Breast epithelium (tissue), 4 donors: ENCODE data around the gene OAS2. TPM values are rescaled to one million over a fixed set of nuclear protein-coding genes. Genes with fewer than 3 reads are reported as not detected.

Experiments
- DNase-seq, 2 donors: peaks; one replicate each; pipeline ENCODE4 v3.0.0-alpha.2; 2019; ENCODE audit warnings: low spot score in 2 of 2
- H3K27ac ChIP-seq, 2 donors: fragments of 200-600 bp; sonication (generic) in 1 of 2; one replicate each; pipeline ENCODE4 v1.5.1; 2016 to 2019; ENCODE audit warnings: mild to moderate bottlenecking in 1 of 2
- H3K27me3 ChIP-seq, 2 donors: fragments of 200-600 bp; sonication (generic) in 1 of 2; one replicate each; pipeline versions ENCODE4 v1.5.1 to v1.6.0; 2017 to 2019; ENCODE audit warnings: control low read depth in 1 of 2, mild to moderate bottlenecking in 1 of 2
- H3K36me3 ChIP-seq: fragments of 200-600 bp; one replicate; pipeline ENCODE4 v1.5.1; 2019
- H3K4me1 ChIP-seq, 2 donors: fragments of 200-600 bp; sonication (generic); one replicate each; pipeline ENCODE4 v1.5.1; 2016 to 2019; ENCODE audit warnings: control low read depth in 1 of 2
- H3K4me3 ChIP-seq, 3 donors: fragments of 200-600 bp; sonication (generic); 1 replicate in 2 of 3; 2 replicates in 1 of 3; pipeline ENCODE4 v1.5.1; 2016 to 2019; ENCODE audit warnings: mild to moderate bottlenecking in 3 of 3, moderate library complexity in 2 of 3
- H3K9me3 ChIP-seq, 2 donors: fragments of 200-600 bp; sonication (generic) in 1 of 2; one replicate each; pipeline ENCODE4 v1.5.1; 2016 to 2019; ENCODE audit warnings: control low read depth in 1 of 2
- CTCF ChIP-seq, 3 donors: fragments of 450-650 bp; IDR thresholded peaks; one replicate each; pipeline ENCODE4 v1.5.1; 2016 to 2017; ENCODE audit warnings: antibody characterized with exemption in 3 of 3, mild to moderate bottlenecking in 3 of 3, moderate library complexity in 3 of 3
- POLR2A ChIP-seq: fragments of 450-650 bp; IDR thresholded peaks from one replicate; pipeline ENCODE4 v1.6.1; 2016; ENCODE audit warnings: antibody characterized with exemption, mild to moderate bottlenecking, moderate library complexity
- POLR2AphosphoS5 ChIP-seq, 3 donors: sonication (generic); formaldehyde crosslinking; IDR thresholded peaks; one replicate each; pipeline ENCODE4 v1.6.1; 2017; ENCODE audit warnings: antibody characterized with exemption in 3 of 3
- intact Hi-C: fragments of 100-400 bp; cut with DNase I; formaldehyde crosslinking; loops from one replicate; pipeline ENCODE4 v1.15.1; 2023; ENCODE audit warnings: low total_unique reads
- total RNA-seq, 3 donors: library from RNA; depleted of rRNA; stranded (reverse); fragments of >200 nt; gene quantifications; one replicate each; pipeline ENCODE4 v1.1.0, GENCODE V29; 2016

The OAS2 gene
- total RNA-seq, 3 donors from 2014 or later = 6.2 to 9.5 (median 7.9) TPM

- no peaks in the 10 kb centered on the region for H3K9me3 ChIP-seq
- TF ChIP-seq POLR2A = no peak
- TF ChIP-seq POLR2AphosphoS5 (IDR thresholded peaks at IDR 0.05) = no peak
- TF ChIP-seq CTCF (IDR thresholded peaks at IDR 0.05) = no peak
- no peak overlapping the region for H3K4me3 ChIP-seq
- H3K27ac ChIP-seq = no peak overlapping the region
- H3K4me1 ChIP-seq = no peaks in the 10 kb centered on the region
- intact Hi-C loops = no loop called here
- H3K36me3 ChIP-seq = no peaks in the 10 kb centered on the region
- no peak for DNase-seq
- H3K27me3 ChIP-seq = no peaks in the 10 kb centered on the region
Observed at GRCh38 chr12:112995008-112995407, 16.7 kb downstream of the OAS2 start.

GRCh38 chr12:112996501-112996900, 18.2 kb downstream of the OAS2 start:
- H3K9me3 ChIP-seq = no peaks in the 10 kb centered on the region
- H3K4me1 ChIP-seq = no peaks in the 10 kb centered on the region
- H3K4me3 ChIP-seq = no peak overlapping the region
- no peaks in the 10 kb centered on the region for H3K27me3 ChIP-seq
- no peak overlapping the region for H3K27ac ChIP-seq
- H3K36me3 ChIP-seq = no peaks in the 10 kb centered on the region
- TF ChIP-seq CTCF (IDR thresholded peaks at IDR 0.05) (no peak), POLR2A (no peak), POLR2AphosphoS5 (IDR thresholded peaks at IDR 0.05) (no peak)
- no peak for DNase-seq
- intact Hi-C loops = no loop called here

GRCh38 chr12:112997506-112997905, 19.2 kb downstream of the OAS2 start:
- no peaks in the 10 kb centered on the region for H3K4me1 ChIP-seq
- no peak overlapping the region for H3K4me3 ChIP-seq
- H3K27ac ChIP-seq = no peak overlapping the region
- no peak for DNase-seq
- no peak for TF ChIP-seq POLR2A
- intact Hi-C loops = no loop called here
- H3K36me3 ChIP-seq = no peaks in the 10 kb centered on the region
- H3K9me3 ChIP-seq = no peaks in the 10 kb centered on the region
- H3K27me3 ChIP-seq = no peaks in the 10 kb centered on the region

DNA sequence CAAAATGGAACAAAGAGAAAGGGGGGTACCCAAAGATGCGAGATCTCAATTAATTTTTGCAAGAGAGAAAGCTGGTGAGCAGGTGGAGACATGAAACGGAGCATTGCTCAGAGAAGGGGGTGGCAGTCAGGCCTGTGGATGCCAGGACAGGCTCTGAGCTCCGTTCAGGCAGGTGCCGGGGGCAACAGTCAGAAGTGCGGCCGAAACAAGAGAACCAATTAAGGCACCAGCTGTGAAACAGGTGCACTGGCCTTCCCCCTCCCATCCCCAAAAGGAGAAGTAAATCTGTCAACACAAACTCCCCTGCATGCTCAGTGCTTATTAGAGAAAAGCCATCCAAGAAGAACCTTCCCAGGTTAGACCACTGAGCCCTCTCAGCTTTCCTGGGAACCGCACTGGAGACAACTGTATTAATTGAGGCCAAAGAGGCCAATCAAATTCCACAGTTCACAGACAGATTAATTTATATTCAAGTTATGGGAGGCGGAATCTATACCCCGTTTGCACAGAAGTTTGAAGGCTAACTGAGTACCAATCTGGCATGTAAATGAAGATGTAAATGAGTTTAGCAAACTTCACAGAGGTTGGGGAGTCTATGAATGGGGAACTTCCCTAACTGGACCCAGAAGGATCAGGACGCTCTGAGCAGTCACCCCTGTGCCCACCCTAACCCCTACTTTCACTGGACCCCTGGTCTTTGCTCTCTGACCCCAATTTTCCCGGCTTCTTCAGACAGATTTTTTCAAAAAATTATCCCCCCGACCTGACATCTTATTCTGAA, 20.9 kb downstream of the OAS2 start:
- Histone ChIP-seq H3K4me3 (no peak overlapping the region), H3K4me1 (no peaks in the 10 kb centered on the region), H3K27me3 (no peaks in the 10 kb centered on the region), H3K9me3 (no peaks in the 10 kb centered on the region), H3K27ac (no peak overlapping the region), H3K36me3 (no peaks in the 10 kb centered on the region)
- intact Hi-C loops = no loop called here
- DNase-seq = no peak
- no peak for TF ChIP-seq POLR2A
- TF ChIP-seq CTCF (IDR thresholded peaks at IDR 0.05) = no peak
- no peak for TF ChIP-seq POLR2AphosphoS5 (IDR thresholded peaks at IDR 0.05)

- no peaks in the 10 kb centered on the region for H3K27me3 ChIP-seq
- TF ChIP-seq CTCF (IDR thresholded peaks at IDR 0.05) (no peak), POLR2AphosphoS5 (IDR thresholded peaks at IDR 0.05) (no peak), POLR2A (no peak)
- H3K27ac ChIP-seq = no peak overlapping the region
- intact Hi-C loops = no loop called here
- no peak overlapping the region for H3K4me3 ChIP-seq
- no peaks in the 10 kb centered on the region for H3K9me3 ChIP-seq
- no peaks in the 10 kb centered on the region for H3K4me1 ChIP-seq
- no peak for DNase-seq
- H3K36me3 ChIP-seq = no peaks in the 10 kb centered on the region
Observed at GRCh38 chr12:113000433-113000832, 22.1 kb downstream of the OAS2 start.
